HG03045 (cell line): ENCODE results near the gene XAB2.
"Not testable (repeated sequence)": the region's sequence is repeated elsewhere in the genome, so short reads cannot be mapped to it uniquely, and the experiment has no call there.

Source experiments
- ATAC-seq: cut with Tn5 transposase; IDR thresholded peaks from one replicate; pipeline ENCODE4 v1.9.1; 2021; ENCODE audit warnings: mild to moderate bottlenecking, moderate library complexity; ENCODE audit not compliant: unreplicated experiment

Gene XAB2

DNA sequence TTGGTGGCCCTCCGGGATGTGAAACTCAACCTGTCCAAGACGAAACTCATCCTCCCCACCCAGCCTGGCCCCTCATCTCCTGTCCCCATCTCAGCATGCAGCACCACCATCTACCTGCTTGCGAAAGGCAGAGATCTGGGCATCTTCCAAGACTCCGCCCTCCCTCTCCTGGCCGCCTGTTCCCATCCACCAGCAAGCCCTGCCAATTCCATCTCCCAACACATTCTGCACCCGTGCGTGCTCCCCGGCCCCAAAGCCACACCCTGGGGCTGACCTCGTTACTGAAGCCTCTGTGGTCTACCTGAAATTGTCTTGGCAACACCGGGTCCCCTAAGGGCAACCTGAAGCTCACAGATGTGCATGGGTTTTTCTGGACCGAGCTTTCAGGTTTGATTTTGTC lies 46.9 kb downstream of the XAB2 start:
- no peak for ATAC-seq

DNA sequence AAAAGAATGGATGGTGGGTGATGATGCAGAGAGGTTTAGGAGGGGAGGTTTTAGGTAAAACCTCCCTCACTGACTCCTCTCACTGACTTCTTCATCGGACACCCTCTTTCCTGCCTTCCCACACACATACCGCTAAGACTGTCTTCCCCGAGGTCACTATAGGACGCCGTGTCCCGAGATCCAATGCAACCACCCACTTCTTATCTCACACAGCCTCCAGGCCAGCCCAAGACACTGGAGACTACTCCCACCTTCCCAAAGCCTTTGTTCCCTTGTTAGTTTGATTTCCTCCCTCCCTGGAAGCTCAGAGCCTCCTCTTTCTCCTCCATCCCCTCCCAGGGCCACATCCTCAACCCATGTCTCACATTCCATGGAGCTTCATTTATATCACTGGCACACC lies 50.2 kb downstream of the XAB2 start:
- no peak for ATAC-seq

DNA sequence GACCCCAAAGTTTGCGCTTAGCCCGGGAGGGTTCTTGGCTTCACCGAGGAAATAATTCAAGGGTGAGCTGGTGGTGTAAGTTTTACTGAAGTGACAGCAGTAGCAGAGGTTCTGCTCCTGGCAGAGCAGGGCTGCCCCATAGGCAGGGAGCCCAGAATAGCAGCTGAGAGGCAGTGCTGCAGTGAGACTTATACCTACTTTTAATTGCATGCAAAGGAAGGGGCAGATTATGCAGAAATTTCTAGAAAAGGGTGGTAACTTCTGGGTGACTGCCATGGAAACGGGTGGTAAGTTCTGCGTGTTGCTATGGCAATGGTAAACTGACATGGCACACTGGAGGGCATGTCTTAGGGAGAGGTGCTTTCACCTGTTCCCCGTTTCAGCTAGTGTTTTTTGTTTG lies 51.2 kb downstream of the XAB2 start:
- no peak for ATAC-seq

DNA sequence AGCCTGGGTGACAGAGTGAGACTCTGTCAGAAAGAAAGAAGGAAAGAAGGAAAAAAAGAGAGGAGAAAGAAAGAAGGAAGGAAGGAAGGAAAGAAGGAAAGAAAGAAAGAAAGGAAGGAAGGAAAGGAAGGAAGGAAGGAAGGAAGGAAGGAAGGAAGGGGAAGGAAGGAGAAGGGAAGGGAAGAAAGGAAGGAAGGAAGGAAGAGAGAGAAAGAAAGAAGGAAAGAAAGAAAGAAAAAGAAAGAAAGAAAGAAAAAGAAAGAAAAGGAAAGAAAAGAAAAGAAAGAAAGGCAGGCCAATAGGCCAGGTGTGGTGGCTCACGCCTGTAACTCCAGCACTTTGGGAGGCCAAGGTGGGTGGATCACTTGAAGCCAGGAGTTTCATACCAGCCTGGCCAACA lies 51.9 kb downstream of the XAB2 start:
- ATAC-seq = not testable (repeated sequence)

DNA sequence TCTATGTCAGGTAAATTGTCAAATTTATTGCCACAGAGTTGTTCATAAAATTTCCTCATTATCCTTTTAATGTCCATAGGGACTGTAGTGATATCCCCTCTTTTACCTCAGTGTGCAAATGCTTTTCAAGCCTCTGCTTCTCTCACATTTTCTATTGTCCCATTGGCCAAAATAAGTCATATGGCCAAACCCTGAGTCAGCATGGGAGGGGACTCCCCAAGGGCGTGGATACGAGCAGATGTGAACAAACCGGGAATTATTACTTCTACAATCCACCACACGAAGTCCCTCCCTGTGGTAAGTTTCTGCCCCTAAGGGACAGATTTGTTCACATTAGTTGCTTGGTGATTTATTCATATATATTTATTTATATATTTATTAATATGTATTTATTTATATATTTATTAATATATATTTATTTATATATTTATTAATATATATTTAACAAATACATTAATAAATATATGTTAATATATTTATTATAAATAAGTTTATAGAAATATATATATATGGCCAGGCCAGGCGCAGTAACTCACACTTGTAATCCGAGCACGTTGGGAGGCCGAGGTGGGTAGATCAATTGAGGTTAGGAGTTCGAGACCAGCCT lies 53.8 kb downstream of the XAB2 start:
- no peak for ATAC-seq

DNA sequence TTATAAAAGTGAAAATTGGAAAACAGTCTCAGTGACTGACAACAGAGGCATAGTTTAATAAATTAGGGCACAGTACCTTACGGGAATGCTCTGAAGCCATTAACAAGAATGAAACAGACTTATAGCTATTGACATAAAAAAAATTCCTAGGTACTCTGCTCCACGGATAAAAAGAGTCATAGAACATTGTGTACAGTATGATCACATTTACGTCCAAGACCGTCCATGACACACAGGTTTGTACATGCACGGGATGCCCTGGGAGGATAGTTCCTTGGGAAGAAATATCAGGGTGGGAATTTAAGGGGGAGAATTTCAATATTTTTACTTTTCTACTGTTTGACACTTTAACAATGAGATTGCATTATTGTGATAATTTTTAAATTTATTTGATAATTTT lies 58.6 kb downstream of the XAB2 start:
- ATAC-seq = no peak
